Sigmoid colon (tissue), 7 donors: ENCODE measurements around the gene ATXN1. TPM values are rescaled to one million over a fixed set of nuclear protein-coding genes. Genes with fewer than 3 reads are reported as not detected.

Experiments
- DNase-seq: peaks from one replicate; pipeline ENCODE4 v3.0.0-alpha.2; 2019
- H3K27ac ChIP-seq, 4 donors: fragments of 200-600 bp; sonication (generic); one replicate each; pipeline ENCODE4 v1.5.1; 2016 to 2019; ENCODE audit warnings: mild to moderate bottlenecking in 1 of 4
- H3K27me3 ChIP-seq, 3 donors: fragments of 200-600 bp; sonication (generic); one replicate each; pipeline ENCODE4 v1.5.1; 2019; ENCODE audit warnings: mild to moderate bottlenecking in 1 of 3
- H3K36me3 ChIP-seq, 4 donors: fragments of 200-600 bp; sonication (generic); one replicate each; pipeline ENCODE4 v1.5.1; 2016 to 2019
- H3K4me1 ChIP-seq, 4 donors: fragments of 200-600 bp; sonication (generic); one replicate each; pipeline ENCODE4 v1.5.1; 2017 to 2019
- H3K4me3 ChIP-seq, 4 donors: fragments of 200-600 bp; sonication (generic); one replicate each; pipeline ENCODE4 v1.5.1; 2017 to 2019; ENCODE audit warnings: mild to moderate bottlenecking in 2 of 4, moderate library complexity in 1 of 4
- H3K9me3 ChIP-seq, 4 donors: fragments of 200-600 bp in 3 of 4; sonication (generic) in 3 of 4; one replicate each; pipeline versions ENCODE4 v1.5.1 to v1.6.1; 2013 to 2019
- CTCF ChIP-seq, 4 experiments: fragments of 450-650 bp in 3 of 4; fragments of 200-600 bp in 1 of 4; IDR thresholded peaks; one replicate each; pipeline ENCODE4 v1.5.1; 2016 to 2019; ENCODE audit warnings: antibody characterized with exemption in 4 of 4, mild to moderate bottlenecking in 3 of 4, moderate library complexity in 2 of 4
- EP300 ChIP-seq, 4 donors: sonication (generic); formaldehyde crosslinking; IDR thresholded peaks; one replicate each; pipeline ENCODE4 v1.6.1; 2017; ENCODE audit warnings: antibody characterized with exemption in 4 of 4
- POLR2A ChIP-seq, 2 donors: fragments of 450-650 bp; IDR thresholded peaks; one replicate each; pipeline ENCODE4 v1.6.1; 2016; ENCODE audit warnings: antibody characterized with exemption in 2 of 2, mild to moderate bottlenecking in 2 of 2, moderate library complexity in 2 of 2
- POLR2AphosphoS5 ChIP-seq, 4 donors: sonication (generic); formaldehyde crosslinking; IDR thresholded peaks; one replicate each; pipeline ENCODE4 v1.6.1; 2017; ENCODE audit warnings: antibody characterized with exemption in 4 of 4
- WGBS, 2 donors: extraction: QIAGEN DNeasy Blood & Tissue Kit; methylation state at CpG; one replicate each; pipeline ENCODE4 v1.1.7; 2013; 5-methylcytosine and 5-hydroxymethylcytosine counted together
- intact Hi-C: fragments of 100-400 bp; cut with DNase I; formaldehyde crosslinking; loops from one replicate; pipeline ENCODE4 v1.15.1; 2023
- polyA plus RNA-seq, 3 donors: library from polyadenylated mRNA; stranded (reverse); fragments of 200-250 nt; gene quantifications; one replicate each; pipeline ENCODE4 v1.2.3, GENCODE V29; 2013
- total RNA-seq, 4 donors: library from RNA; depleted of rRNA; stranded (reverse); fragments of >200 nt; gene quantifications; one replicate each; pipeline ENCODE4 v1.1.0, GENCODE V29; 2016
- donor health status: healthy with polysubstance abuse.
- donor health status: Bipolar disorder and iron deficiency.
- donor health status: healthy.

The ATXN1 gene
- total and polyA plus RNA-seq, 7 donors = 4.8 to 95.3 (median 37.7) TPM

- WGBS, 2 donors = 82 to 91% methylated on average over 10 of the region's 10 CpGs
- Histone ChIP-seq H3K36me3 (peaks cover 0 to 50% (median 5%) of the 10 kb centered on the region in 4 donors), H3K4me1 (peaks cover 0 to 9% (median 4%) of the 10 kb centered on the region in 4 donors), H3K27me3 (no peaks in the 10 kb centered on the region), H3K9me3 (no peaks in the 10 kb centered on the region), H3K4me3 (no peak overlapping the region), H3K27ac (no peak overlapping the region)
- no peak for TF ChIP-seq EP300 (IDR thresholded peaks at IDR 0.05)
- no peak for TF ChIP-seq POLR2AphosphoS5 (IDR thresholded peaks at IDR 0.05)
- TF ChIP-seq CTCF (IDR thresholded peaks at IDR 0.05) = no peak
- TF ChIP-seq POLR2A (IDR thresholded peaks at IDR 0.05) = no peak
- no peak for DNase-seq
- intact Hi-C loops = no loop called here
Measured at GRCh38 chr6:16253399-16254144, 507.7 kb downstream of the ATXN1 start.

GRCh38 chr6:16252686-16253299, 508.5 kb downstream of the ATXN1 start:
- TF ChIP-seq EP300 (IDR thresholded peaks at IDR 0.05) (no peak), POLR2A (IDR thresholded peaks at IDR 0.05) (no peak), CTCF (IDR thresholded peaks at IDR 0.05) (no peak), POLR2AphosphoS5 (IDR thresholded peaks at IDR 0.05) (no peak)
- peaks cover 0 to 51% (median 5%) of the 10 kb centered on the region in 4 donors for H3K36me3 ChIP-seq
- 65 to 66% methylated on average over 2 of the region's 2 CpGs for WGBS, 2 donors
- no peaks in the 10 kb centered on the region for H3K9me3 ChIP-seq
- intact Hi-C loops = no loop called here
- no peak for DNase-seq
- H3K4me1 ChIP-seq = peaks cover 0 to 1% (median under 1%) of the 10 kb centered on the region in 4 donors
- no peak overlapping the region for H3K27ac ChIP-seq
- H3K27me3 ChIP-seq = no peaks in the 10 kb centered on the region
- H3K4me3 ChIP-seq = no peak overlapping the region

- DNase-seq = no peak
- Histone ChIP-seq H3K4me3 (no peak overlapping the region), H3K9me3 (no peaks in the 10 kb centered on the region), H3K36me3 (peaks cover 0 to 62% (median 8%) of the 10 kb centered on the region in 4 donors), H3K27me3 (no peaks in the 10 kb centered on the region), H3K4me1 (no peaks in the 10 kb centered on the region), H3K27ac (no peak overlapping the region)
- intact Hi-C loops = no loop called here
- no peak for TF ChIP-seq POLR2AphosphoS5 (IDR thresholded peaks at IDR 0.05)
- TF ChIP-seq POLR2A (IDR thresholded peaks at IDR 0.05) = no peak
- no peak for TF ChIP-seq EP300 (IDR thresholded peaks at IDR 0.05)
- TF ChIP-seq CTCF (IDR thresholded peaks at IDR 0.05) = no peak
- 85 to 88% methylated on average over 2 of the region's 2 CpGs for WGBS, 2 donors
Measured at GRCh38 chr6:16251706-16252105, 509.6 kb downstream of the ATXN1 start.

GRCh38 chr6:16249971-16250370, 511.3 kb downstream of the ATXN1 start:
- Histone ChIP-seq H3K4me1 (peaks cover 0 to 9% (median 6%) of the 10 kb centered on the region in 4 donors), H3K9me3 (no peaks in the 10 kb centered on the region), H3K36me3 (peaks cover 0 to 63% (median 7%) of the 10 kb centered on the region in 4 donors), H3K27me3 (no peaks in the 10 kb centered on the region), H3K4me3 (no peak overlapping the region), H3K27ac (no peak overlapping the region)
- intact Hi-C loops = loop anchor here (10.0 kb wide), 1 partner anchor 65 kb away; no protein-coding TSS in a partner anchor
- WGBS, 2 donors = 18 to 69% methylated on average over 1 of the region's 1 CpG
- TF ChIP-seq CTCF (IDR thresholded peaks at IDR 0.05) = no peak
- no peak for TF ChIP-seq EP300 (IDR thresholded peaks at IDR 0.05)
- no peak for TF ChIP-seq POLR2A (IDR thresholded peaks at IDR 0.05)
- TF ChIP-seq POLR2AphosphoS5 (IDR thresholded peaks at IDR 0.05) = no peak
- DNase-seq = no peak
